DMS 273 (cell line): ENCODE measurements around the gene ZNF423.

ENCODE experiments used
- DNase-seq: peaks from one replicate; lab custom pipeline; 2025; ENCODE audit not compliant: unreplicated experiment; lab: John Stamatoyannopoulos, UW

Gene ZNF423

GRCh38 chr16:49502136-49502881, 353.6 kb downstream of the ZNF423 start:
- DNase-seq: peak; percentile 54

DNA sequence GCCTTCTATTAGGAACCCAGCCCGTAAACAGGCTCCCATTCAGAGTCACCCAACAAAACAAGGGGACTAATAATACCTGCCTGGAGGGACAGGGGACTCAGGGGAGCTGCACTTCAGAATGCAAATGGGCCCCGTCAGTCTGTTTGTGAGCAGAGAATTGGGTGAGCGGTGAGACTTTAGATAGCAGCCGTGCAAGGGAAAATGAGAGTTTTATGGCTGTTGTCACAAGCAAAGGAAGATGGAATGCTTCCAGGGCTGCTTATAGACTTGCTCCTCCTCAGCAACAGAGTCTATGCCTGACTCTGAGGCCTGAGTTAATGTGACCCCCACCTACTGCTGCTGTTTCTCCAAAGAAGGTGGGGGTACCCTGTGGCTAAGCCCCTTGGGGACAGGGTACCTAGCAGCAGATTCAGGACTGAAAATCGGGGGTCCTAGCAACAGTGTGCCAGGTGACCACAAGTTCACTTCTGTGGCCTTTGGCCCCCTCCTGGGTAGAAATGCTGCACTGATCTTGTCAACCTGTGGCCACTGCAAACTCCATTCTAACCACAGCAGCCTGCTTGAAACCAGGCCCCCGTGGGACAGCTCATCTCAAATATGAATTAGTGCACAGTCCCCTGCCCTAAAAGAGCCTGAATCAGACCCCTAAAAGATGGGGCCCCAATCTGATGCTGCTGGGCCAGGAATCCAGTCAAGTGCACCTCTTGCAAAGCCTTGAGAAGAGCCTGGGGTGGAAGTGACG, 355.9 kb downstream of the ZNF423 start:
- DNase-seq: peak; percentile 48

DNA sequence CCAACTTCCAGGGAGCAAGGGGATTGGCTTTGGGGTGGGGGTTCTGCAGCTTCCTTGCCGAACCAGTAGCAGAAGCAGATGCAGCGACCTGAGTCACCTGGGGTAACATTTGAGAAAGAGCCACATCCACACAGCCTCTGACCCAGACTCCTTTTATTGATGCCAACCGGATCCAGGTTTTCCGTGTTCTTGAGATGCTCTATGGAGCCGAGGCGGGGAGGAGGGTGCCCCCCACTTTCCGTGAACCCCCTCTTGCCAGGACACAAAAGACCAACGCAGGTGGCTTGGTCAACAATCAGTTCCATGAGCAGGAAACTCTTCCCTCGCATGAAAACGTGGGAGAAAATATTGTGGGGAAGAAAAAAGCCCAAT, 356.5 kb downstream of the ZNF423 start:
- no peak for DNase-seq

GRCh38 chr16:49498666-49499413, 357.1 kb downstream of the ZNF423 start:
- peak; percentile 97 for DNase-seq

DNA sequence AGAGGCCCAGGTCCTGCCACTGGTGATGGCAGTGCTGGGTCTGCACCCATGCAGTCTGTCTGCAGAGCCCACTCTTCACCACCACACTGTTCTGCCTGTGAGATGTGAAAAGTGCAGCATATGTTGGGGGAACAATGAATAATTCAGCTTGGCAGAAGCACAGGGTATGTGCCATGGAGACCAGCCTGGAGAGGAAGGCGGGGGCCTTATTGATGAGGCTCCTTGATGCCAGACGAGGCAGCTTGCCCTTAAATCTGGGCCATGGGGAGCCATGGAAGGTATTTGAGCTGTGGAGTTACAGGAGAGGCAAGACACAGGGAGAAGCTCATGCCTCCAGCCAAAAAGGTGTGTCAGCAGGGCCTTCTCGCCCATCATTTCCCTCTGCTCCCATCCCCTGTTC, 357.6 kb downstream of the ZNF423 start:
- peak; percentile 94 for DNase-seq

DNA sequence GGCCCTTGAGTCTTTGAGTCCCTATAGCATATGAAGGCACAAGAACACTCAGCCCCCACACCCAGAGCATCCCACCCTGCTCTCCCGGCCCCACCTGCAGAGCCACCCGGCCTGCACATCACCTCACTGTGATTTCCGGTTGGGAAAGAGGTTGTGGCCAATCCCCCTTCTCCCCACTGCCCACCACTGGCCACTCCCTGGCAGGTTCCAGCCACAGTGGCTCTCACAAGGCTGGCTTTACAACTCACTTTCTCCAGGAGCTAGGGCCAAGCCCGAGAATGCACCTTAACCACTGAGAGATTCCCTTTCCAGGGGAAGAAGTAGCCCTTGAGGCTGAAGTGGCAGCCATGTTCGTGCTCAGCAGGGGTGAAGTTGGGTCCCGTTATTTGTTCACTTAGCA, 358.4 kb downstream of the ZNF423 start:
- no peak for DNase-seq

DNA sequence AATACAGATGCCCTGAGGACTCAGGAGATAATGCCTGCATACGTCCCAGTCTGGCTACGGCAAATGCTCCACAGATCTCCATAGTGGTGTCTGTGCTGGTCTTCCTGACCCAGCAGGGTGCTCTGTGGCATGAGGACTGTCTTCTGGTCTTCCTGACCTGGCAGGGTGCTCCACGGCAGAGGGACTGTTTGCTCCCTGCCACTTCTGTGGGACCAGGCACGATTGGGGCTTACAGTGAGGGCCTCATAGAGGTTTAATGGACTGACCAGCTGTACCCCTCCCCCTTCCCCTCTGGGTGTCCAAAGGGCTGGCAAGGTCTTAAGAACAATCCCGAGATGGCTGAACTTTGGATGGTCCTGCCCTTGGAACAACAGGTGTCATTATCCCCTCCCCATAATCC, 359.3 kb downstream of the ZNF423 start:
- no peak for DNase-seq

- DNase-seq: no peak
Observed at GRCh38 chr16:49495596-49496355, 360.1 kb downstream of the ZNF423 start.

GRCh38 chr16:49494891-49495566, 360.9 kb downstream of the ZNF423 start:
- no peak for DNase-seq

DNA sequence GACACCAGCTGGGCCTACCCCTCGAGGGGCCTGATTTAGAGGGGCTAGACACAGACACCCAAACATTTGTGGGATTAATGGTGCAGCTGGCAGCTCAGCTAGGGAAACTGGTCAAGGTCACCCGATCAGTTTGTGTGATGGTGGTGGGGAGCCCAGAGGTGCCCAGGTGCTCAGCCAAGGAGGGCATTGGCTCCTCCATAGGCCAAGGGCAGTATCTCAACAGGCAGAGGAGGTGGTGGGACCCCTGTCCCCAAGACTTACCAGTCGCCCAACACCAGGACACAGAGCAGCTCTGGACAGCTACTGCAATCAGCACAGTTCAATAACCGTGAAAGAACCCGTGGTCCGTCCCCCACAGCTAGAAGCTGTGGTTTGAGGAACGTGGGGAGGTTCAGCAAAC, 361.4 kb downstream of the ZNF423 start:
- no peak for DNase-seq

- no peak for DNase-seq
Observed at GRCh38 chr16:49493836-49494235, 362.1 kb downstream of the ZNF423 start.

- peak; percentile 62 for DNase-seq
Observed at GRCh38 chr16:49492896-49493626, 362.9 kb downstream of the ZNF423 start.

- DNase-seq: peak; percentile 97
Observed at GRCh38 chr16:49491771-49492761, 363.8 kb downstream of the ZNF423 start.

DNA sequence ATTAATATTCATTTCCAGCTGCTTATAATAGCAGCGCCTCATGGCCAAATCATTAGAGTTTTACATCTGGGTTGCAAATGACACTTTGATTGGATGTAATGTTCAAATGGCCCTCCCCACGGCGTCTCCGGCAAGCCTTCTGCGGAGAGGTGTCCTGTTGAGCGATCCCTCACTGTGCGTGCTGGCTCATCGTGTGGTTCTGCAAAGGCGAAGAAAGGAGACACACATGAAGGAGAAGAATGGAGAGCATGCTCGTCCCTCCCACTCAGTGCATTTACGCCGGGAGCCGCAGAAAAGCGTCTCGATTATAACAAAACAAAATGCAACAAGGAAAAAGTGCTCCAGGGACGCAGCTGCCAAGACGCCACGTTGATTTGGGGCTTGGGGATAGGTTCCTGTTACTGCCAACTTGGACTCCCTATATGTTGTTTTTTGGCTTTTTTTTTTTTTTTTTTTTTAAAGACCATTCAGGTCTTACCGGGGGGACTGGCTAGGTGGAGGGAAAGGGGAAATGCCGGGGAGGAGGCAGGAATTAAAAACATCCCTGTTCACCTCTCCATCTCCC, 364.7 kb downstream of the ZNF423 start:
- peak; percentile 91 for DNase-seq

GRCh38 chr16:49490321-49490705, 365.6 kb downstream of the ZNF423 start:
- DNase-seq: no peak

GRCh38 chr16:49489686-49490320, 366.1 kb downstream of the ZNF423 start:
- DNase-seq: peak; percentile 59

- DNase-seq: no peak
Observed at GRCh38 chr16:49488740-49489525, 367.0 kb downstream of the ZNF423 start.
